HL-60 (cell line): ENCODE results near the gene LURAP1L.

Experiments used
- GABPA ChIP-seq: IDR thresholded peaks from 2 replicates; pipeline ENCODE4 v1.6.1; 2012; ENCODE audit warnings: low read depth
- POLR2AphosphoS5 ChIP-seq: IDR thresholded peaks from 2 replicates; pipeline ENCODE4 v1.6.1; 2012; ENCODE audit warnings: low read depth
- SPI1 ChIP-seq: IDR thresholded peaks from 2 replicates; pipeline ENCODE4 v1.6.1; 2012; ENCODE audit warnings: low read depth, mild to moderate bottlenecking, borderline replicate concordance
- TF ChIP-seq, protein P1 (sequence below): IDR thresholded peaks from one replicate; pipeline ENCODE4 v1.5.1; 2011; ENCODE audit warnings: low read length, control low read depth, inconsistent platforms; ENCODE audit not compliant: insufficient read depth
- TF ChIP-seq, protein P2 (sequence below): IDR thresholded peaks from 2 replicates; pipeline ENCODE4 v1.6.1; 2012; ENCODE audit warnings: low read depth; ENCODE audit not compliant: insufficient replicate concordance

DNA sequence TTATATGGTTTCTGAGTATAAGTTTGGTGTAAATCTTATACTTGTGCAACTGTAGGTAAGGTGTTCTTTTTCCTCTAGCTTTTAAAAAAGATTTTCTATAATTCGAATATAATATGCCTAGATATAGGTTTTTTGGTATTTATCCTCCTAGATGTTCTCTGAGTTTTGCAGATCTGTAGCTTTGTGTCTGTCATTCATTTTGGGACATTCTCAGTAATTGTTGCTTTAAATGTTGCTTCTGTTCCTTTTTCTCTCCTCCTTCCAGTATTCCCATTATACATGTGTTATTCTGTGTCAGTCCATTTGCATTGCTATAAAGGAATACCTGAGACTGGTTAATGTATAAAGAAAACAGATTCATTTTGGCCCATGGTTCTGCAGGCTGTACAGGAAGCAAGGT lies 33.7 kb downstream of the LURAP1L start:
- TF ChIP-seq, protein P1, sequence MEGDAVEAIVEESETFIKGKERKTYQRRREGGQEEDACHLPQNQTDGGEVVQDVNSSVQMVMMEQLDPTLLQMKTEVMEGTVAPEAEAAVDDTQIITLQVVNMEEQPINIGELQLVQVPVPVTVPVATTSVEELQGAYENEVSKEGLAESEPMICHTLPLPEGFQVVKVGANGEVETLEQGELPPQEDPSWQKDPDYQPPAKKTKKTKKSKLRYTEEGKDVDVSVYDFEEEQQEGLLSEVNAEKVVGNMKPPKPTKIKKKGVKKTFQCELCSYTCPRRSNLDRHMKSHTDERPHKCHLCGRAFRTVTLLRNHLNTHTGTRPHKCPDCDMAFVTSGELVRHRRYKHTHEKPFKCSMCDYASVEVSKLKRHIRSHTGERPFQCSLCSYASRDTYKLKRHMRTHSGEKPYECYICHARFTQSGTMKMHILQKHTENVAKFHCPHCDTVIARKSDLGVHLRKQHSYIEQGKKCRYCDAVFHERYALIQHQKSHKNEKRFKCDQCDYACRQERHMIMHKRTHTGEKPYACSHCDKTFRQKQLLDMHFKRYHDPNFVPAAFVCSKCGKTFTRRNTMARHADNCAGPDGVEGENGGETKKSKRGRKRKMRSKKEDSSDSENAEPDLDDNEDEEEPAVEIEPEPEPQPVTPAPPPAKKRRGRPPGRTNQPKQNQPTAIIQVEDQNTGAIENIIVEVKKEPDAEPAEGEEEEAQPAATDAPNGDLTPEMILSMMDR: no peak
- TF ChIP-seq POLR2AphosphoS5 (no peak), GABPA (no peak), SPI1 (no peak)
- TF ChIP-seq, protein P2, sequence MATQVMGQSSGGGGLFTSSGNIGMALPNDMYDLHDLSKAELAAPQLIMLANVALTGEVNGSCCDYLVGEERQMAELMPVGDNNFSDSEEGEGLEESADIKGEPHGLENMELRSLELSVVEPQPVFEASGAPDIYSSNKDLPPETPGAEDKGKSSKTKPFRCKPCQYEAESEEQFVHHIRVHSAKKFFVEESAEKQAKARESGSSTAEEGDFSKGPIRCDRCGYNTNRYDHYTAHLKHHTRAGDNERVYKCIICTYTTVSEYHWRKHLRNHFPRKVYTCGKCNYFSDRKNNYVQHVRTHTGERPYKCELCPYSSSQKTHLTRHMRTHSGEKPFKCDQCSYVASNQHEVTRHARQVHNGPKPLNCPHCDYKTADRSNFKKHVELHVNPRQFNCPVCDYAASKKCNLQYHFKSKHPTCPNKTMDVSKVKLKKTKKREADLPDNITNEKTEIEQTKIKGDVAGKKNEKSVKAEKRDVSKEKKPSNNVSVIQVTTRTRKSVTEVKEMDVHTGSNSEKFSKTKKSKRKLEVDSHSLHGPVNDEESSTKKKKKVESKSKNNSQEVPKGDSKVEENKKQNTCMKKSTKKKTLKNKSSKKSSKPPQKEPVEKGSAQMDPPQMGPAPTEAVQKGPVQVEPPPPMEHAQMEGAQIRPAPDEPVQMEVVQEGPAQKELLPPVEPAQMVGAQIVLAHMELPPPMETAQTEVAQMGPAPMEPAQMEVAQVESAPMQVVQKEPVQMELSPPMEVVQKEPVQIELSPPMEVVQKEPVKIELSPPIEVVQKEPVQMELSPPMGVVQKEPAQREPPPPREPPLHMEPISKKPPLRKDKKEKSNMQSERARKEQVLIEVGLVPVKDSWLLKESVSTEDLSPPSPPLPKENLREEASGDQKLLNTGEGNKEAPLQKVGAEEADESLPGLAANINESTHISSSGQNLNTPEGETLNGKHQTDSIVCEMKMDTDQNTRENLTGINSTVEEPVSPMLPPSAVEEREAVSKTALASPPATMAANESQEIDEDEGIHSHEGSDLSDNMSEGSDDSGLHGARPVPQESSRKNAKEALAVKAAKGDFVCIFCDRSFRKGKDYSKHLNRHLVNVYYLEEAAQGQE: no peak
